HG02852 (cell line): ENCODE data around the gene RASAL2.
"Not testable (repeated sequence)": the region's sequence is repeated elsewhere in the genome, so short reads cannot be mapped to it uniquely, and the experiment has no call there.

ENCODE experiments used
- ATAC-seq: cut with Tn5 transposase; IDR thresholded peaks from one replicate; pipeline ENCODE4 v1.9.1; 2021; ENCODE audit warnings: mild to moderate bottlenecking, moderate library complexity; ENCODE audit not compliant: unreplicated experiment

RASAL2 gene

DNA sequence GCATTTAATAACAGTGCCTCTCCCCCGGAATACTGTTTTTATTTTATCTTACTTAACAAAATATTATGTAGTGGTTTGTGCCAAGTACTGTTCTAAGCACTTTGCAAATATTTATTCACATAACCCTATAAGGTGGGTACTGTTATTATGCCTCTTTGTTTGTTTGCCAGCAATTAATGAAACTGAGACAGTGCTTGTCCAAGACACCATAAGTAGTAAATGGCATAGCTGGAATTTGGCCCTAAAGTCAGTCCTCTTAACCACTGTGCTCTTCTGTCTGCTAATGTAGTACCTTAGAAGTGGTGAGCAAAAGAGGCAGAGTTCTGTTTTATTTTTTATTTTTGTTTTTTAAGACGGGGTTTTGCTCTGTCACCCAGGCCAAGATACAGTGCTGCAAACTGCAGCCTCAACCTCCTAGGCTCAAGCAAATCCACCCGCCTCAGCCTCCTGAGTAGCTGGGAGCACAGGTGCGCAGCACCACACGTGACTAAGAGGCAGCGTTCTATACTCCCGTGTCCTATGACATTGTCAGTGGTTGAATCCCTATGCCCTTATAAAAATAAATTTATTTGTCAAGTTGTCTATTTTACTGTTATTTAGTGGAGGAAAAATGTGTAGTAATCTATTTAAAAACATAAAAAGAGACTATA lies 237.1 kb downstream of the RASAL2 start:
- ATAC-seq: no peak

- ATAC-seq: no peak
These were observed 241.5 kb downstream of the RASAL2 start for GRCh38 chr1:178335426-178335825.

DNA sequence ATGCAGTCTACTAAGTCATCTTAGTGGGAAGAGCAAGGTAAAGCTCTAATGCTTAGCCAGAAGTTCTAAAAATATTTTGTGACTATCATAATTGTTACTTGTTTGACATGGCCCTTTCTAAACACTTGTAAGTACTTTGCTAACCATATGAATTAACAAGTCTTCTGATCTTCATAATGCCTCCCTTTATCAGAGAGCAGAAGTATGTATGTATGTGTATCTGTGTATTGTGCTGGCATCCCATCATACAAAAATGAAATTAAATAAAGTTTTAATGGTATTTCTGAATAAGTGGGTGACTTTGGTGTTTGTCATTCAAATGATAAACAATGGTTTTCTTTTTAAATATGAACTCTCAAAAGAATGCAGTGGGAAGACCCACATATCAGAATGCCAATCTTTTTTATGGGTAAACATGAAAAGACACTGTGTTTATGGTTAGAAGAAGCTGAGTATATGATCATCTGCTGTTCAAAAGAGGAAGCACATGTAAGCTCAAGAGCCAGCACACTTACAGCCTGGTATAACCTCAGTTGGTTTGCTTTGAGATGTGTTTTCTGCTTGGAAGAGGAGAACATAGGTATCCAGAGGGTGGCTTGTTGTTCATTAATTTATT lies 243.3 kb downstream of the RASAL2 start:
- no peak for ATAC-seq

DNA sequence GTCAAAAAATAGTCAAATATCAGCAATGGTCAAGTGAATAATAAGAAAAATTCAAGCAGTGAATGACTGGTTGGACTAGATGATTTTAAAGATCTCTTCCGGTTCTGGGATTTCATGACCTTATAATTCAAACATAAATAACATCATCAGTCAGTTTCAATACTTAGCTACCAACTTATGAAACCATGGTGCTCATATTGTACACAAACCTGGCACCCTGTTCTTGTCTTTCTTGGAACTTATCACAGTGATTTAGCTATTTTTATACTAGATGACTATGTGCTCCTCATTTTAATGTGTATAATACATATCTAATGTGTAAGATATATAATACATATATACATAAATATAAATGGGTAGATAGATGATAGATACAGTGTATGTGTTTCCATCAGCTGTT lies 245.9 kb downstream of the RASAL2 start:
- no peak for ATAC-seq

GRCh38 chr1:178341261-178341956 lies 247.5 kb downstream of the RASAL2 start:
- no peak for ATAC-seq

DNA sequence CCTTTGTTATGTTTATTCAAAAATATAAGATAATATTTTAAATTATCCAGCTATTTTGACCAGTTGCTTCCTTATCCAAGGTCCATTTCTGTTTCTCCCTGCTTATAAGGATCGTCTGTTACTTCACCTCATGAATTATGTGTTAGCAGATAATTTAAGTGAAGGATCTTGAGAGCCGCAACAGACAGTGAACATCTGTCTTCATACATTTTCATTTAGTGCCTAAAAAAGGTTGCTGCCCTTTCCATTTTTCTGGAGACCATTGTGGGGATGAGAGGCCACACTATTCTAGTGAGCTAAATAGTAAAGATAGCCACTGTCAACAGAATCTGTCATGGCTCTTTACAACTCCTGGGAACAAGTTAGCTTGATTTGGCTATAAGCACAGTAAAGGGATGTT lies 248.8 kb downstream of the RASAL2 start:
- ATAC-seq: no peak

DNA sequence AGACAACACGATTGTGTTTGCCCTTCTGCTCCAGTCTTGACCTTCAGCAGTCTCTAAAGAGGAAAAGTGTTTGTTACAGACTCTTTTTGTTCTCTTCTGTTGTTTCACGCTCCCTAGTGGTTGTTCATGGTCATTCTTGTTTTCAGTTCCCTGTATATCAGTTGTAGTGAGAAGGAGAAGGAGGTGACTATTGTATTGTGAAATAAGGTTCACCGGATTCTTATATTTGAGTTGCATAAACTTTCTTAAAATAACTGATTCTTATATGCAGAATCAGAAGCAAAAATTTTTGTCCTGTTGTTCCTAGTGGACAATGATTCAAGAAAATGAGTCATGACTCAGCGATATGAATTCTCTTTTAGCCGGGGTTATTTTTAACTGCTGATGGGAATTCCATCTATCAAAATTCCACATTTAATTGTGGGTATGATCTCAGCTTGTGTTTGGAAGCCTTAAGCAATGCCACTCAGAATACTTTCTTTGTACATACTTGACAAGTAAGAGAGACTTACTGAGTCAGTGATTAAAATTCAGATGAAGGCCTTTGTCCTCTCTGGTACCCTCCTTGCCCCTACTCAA lies 250.7 kb downstream of the RASAL2 start:
- no peak for ATAC-seq

DNA sequence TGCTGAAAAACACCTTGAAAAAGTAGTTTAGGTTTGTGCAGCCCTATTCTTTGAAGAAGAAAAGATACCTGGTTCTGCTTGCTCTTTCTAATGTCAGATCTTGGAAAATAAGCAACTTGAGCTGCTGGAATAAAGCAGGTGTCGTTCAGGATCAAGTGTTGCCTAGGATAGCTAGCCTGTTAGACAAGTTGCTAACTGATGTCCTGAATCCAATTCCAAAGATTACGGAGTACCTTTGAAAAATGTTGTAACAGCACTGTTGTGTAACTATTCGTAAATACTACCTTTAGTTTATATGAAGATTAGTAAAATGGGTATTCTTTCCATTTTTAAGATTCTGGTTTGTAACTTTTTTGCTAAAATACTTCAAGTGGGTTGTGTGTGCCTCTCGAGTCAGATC lies 251.3 kb downstream of the RASAL2 start:
- no peak for ATAC-seq

DNA sequence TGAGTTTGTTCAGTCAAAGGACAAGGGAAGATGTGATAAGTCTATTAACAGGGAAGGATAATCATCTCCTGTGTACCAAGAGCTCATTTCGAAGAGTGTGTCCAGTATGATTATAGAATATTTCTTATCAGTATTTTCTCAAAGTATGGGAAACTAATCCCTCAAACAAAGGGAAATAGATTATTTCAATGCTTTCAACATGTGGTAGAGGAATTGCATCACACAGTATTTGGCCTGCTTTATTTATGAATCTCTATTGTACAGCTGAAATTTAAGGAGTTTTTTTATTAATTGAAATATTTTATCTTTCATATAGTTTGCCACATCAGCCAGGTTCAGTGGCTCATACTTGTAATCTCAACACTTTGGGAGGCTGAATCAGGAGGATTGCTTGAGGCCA lies 251.9 kb downstream of the RASAL2 start:
- no peak for ATAC-seq

- no peak for ATAC-seq
These were observed 255.9 kb downstream of the RASAL2 start for GRCh38 chr1:178349801-178350200.

DNA sequence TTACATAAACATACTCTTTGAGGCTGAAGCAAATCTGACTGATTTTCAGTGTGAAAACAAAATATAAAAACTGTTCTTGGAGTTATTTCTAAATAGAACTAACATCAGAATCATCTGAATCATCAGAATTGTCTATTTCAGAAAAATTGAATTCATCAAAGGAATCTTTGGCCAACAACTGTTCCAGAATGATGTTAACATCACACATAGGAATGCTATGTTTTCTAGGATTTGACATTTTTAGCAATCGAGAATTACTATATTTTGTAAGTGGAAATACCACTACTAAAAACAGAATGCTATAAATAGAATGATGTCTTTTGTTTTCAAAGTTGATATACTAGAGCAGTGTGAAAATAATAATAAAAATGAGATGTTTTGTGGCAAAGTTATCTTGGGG lies 258.0 kb downstream of the RASAL2 start:
- not testable (repeated sequence) for ATAC-seq

DNA sequence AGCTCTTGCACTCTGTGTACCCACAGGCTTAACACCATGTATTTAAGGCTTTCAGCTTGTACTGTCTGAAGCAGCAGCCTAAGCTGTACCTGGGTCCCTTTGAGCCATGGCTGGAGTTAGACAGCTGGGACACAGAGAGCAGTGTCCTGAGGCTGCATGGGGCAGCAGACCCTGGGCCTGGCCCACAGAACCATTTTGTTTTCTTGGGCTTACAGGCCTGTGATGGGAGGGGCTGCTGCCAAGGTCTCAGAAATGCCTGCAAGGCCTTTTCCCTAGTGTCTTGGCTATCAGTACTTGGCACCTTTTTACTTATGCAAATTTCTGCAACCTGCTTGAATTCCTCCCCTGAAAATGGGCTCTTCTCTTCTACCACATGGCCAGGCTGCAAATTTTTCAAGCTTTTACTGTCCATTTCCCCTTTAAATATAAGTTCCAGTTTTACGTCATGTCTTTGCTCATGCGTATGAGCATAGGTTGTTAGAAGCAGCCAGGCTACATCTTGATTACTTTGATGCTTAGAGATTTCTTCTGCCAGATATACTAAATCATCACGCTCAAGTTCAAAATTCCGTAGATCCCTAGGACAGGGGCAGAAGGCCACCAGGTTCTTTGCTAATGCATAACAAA lies 259.0 kb downstream of the RASAL2 start:
- no peak for ATAC-seq

- ATAC-seq: no peak
These were observed 259.6 kb downstream of the RASAL2 start for GRCh38 chr1:178353524-178353923.

DNA sequence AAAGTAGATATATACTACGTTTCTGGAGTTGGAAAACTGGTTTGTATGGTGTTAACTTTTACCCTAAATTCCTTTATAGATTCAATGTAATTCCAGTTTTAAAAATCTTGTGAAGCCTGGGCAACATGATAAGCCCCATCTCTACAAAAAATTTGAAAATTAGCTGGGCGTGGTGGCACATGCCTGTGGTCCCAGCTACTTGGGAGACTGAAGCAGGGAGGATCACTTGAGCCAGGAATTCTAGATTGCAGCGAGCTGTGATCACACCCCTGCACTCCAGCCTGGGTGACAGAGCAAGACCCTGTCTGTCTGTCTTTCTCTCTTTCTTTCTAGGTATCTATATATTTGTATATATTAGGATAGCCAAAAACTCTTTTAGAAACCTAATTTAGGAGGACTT lies 260.9 kb downstream of the RASAL2 start:
- no peak for ATAC-seq

DNA sequence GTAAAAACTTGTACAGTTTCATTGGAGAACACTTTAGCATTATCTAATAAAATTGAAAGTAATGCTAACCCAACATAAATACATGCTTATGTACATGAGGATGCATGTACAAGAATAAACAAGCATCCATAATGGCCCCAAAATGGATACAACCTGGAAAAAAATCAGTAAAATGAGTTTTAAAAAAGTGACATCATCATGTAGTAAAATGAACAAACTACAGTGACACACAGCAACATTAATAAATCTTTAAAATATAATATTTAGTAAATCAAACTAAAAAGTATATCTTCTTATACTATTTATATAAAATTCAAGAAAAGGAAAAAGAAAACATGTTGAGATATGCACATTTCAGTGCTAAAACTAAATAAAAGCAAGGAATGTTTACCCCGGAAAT lies 262.4 kb downstream of the RASAL2 start:
- ATAC-seq: no peak

DNA sequence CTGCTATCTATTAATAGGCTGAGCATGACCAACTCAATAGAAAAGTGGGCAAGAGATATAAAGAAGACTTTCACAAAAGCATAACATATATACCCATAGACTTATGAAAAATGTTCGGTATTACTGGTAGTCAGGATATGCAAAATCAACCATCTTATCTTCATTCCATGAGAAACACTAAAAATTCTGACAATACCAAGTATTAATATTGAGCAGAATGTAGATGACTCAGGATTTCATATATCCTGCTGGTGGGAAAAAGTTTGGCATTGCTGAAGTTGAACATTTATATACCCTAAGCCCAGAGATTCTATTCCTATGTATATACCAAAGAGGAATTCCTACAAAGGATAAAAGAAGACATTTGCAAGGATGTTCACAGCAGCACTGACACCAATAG lies 264.6 kb downstream of the RASAL2 start:
- ATAC-seq: no peak

DNA sequence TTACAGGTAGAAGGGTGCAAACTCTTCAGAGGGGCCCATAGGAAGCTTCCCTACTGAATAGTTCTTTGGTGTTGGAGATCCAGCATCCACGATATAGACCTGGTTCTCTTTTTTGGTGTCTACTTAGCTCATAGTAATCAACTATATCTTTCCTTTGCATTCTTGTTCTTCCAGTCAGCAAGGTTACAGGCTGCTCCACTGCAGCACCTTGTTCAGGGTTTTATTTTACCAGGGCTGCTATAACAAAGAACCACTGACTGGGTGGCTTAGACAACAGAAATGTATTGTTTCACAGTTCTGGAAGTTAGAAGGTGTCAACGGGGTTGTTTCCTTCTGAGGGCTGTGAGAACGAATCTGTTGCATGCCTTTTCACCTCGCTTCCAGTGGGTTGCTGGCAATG lies 266.5 kb downstream of the RASAL2 start:
- ATAC-seq: no peak

GRCh38 chr1:178361847-178362246 lies 267.9 kb downstream of the RASAL2 start:
- no peak for ATAC-seq

- no peak for ATAC-seq
These were observed 268.8 kb downstream of the RASAL2 start for GRCh38 chr1:178362747-178363146.

GRCh38 chr1:178364782-178365181 lies 270.9 kb downstream of the RASAL2 start:
- ATAC-seq: no peak

DNA sequence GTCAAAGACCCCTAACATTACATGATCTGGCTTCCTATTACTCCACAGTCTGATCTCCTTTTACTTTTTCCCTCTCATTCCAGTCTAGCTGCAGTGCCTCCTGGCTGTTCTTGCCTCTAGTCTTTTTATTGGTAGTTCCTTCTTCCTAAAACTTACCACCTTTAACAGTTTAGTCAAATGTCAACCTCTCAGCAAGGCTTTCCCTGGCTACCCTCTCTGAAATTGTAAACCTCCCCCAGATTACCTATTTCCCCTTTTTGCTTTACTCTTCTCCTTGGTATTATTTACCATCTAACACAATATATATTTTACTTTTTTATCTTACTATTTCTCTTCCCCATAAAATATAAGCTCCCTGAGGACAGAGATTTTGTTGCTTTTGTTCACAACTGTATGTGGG lies 273.2 kb downstream of the RASAL2 start:
- ATAC-seq: no peak

DNA sequence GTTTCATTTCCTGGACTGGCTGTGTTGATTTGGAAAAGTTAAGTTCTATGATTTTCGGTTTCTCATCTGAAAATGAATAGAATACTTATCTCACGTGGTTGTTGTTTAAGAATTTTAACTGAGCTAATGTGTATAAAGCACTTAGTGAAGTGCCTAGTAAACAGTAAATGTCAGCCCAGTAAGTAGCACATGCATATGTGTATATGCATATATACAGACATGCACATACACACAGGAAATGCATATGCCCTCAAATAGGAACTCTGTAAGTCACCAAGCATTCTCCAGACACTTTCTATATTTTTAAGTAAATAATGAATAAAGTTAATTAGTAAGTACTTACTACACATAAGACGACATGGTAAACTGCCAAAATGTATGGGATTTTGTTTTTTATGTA lies 274.3 kb downstream of the RASAL2 start:
- no peak for ATAC-seq
